Subcutaneous abdominal adipose tissue (tissue), 5 donors: ENCODE data around the gene PNPLA3.

Experiments used
- H3K27ac ChIP-seq: one replicate; pipeline ENCODE4 v1.7.0; 2013; ENCODE audit warnings: low read depth, mild to moderate bottlenecking, inconsistent platforms, low read length, moderate library complexity
- H3K27me3 ChIP-seq, 5 donors: one replicate each; pipeline ENCODE4 v1.7.0; 2013; ENCODE audit warnings: low read length in 5 of 5, inconsistent platforms in 1 of 5; ENCODE audit not compliant: control insufficient read depth in 5 of 5, insufficient read depth in 4 of 5
- H3K36me3 ChIP-seq, 5 donors: one replicate each; pipeline ENCODE4 v1.7.0; 2013; ENCODE audit warnings: low read length in 5 of 5; ENCODE audit not compliant: control insufficient read depth in 5 of 5, insufficient read depth in 5 of 5
- H3K4me1 ChIP-seq, 5 donors: one replicate each; pipeline ENCODE4 v1.7.0; 2013; ENCODE audit warnings: low read length in 5 of 5, mild to moderate bottlenecking in 3 of 5, moderate library complexity in 1 of 5; ENCODE audit not compliant: control insufficient read depth in 5 of 5, insufficient read depth in 5 of 5
- H3K4me3 ChIP-seq, 5 donors: one replicate each; pipeline ENCODE4 v1.7.0; 2013; ENCODE audit warnings: low read length in 5 of 5, low read depth in 1 of 5
- H3K9ac ChIP-seq, 5 donors: one replicate each; pipeline ENCODE4 v1.7.0; 2013; ENCODE audit warnings: low read length in 5 of 5, mild to moderate bottlenecking in 4 of 5, moderate library complexity in 3 of 5
- H3K9me3 ChIP-seq, 5 donors: one replicate each; pipeline ENCODE4 v1.7.0; 2013; ENCODE audit warnings: low read length in 5 of 5; ENCODE audit not compliant: control insufficient read depth in 5 of 5
- donor health status: healthy.
- donor health status: healthy.
- donor health status: healthy.
- donor health status: healthy.
- donor health status: healthy.

PNPLA3 gene, protein sequence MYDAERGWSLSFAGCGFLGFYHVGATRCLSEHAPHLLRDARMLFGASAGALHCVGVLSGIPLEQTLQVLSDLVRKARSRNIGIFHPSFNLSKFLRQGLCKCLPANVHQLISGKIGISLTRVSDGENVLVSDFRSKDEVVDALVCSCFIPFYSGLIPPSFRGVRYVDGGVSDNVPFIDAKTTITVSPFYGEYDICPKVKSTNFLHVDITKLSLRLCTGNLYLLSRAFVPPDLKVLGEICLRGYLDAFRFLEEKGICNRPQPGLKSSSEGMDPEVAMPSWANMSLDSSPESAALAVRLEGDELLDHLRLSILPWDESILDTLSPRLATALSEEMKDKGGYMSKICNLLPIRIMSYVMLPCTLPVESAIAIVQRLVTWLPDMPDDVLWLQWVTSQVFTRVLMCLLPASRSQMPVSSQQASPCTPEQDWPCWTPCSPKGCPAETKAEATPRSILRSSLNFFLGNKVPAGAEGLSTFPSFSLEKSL

DNA sequence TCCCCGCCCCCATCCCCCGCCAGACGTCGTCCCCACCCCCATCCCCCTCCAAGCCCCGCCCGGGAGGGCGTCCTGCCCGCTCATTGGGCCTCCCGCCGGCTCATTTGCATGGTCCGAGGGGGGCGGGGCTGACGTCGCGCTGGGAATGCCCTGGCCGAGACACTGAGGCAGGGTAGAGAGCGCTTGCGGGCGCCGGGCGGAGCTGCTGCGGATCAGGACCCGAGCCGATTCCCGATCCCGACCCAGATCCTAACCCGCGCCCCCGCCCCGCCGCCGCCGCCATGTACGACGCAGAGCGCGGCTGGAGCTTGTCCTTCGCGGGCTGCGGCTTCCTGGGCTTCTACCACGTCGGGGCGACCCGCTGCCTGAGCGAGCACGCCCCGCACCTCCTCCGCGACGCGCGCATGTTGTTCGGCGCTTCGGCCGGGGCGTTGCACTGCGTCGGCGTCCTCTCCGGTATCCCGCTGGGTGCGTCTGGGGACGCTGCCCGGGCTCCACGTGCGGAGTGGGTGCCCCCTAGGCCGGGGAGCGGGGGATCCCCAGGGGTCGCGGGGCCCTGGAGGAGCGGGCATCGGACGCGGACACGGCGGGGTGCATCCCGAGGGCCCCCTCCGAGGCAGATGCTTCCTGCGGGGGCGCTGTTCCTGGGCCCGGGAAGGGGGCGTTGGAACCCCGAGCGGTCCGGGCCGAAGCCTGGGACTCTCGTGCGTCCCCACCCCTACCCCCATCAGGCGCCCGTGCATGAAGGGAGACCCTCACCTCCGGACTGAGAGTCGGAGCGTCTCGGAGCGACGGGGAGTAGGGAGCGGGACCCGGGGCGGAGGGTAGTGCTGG is at the start of gene PNPLA3:
Gene PNPLA3 (plus strand): TSS at position 175 of the 834 bp plus-strand sequence. CDS start 107 bp downstream, at position 282.
- peaks cover 0 to 73% (median 13%) of the 10 kb centered on the region in 5 donors for H3K4me1 ChIP-seq
- peak within 1 kb of the TSS; percentile 79 for H3K27ac ChIP-seq
- peak within 1 kb of the TSS; percentile 52 to 68 (median 60) for H3K4me3 ChIP-seq
- H3K36me3 ChIP-seq: no peaks in the 10 kb centered on the region
- H3K9me3 ChIP-seq: peaks cover 0 to 3% (median 0%) of the 10 kb centered on the region in 5 donors
- peaks cover 0 to 3% (median 0%) of the 10 kb centered on the region in 5 donors for H3K27me3 ChIP-seq
- H3K9ac ChIP-seq: peak within 1 kb of the TSS in 1 of 5 donors; percentile 54

DNA sequence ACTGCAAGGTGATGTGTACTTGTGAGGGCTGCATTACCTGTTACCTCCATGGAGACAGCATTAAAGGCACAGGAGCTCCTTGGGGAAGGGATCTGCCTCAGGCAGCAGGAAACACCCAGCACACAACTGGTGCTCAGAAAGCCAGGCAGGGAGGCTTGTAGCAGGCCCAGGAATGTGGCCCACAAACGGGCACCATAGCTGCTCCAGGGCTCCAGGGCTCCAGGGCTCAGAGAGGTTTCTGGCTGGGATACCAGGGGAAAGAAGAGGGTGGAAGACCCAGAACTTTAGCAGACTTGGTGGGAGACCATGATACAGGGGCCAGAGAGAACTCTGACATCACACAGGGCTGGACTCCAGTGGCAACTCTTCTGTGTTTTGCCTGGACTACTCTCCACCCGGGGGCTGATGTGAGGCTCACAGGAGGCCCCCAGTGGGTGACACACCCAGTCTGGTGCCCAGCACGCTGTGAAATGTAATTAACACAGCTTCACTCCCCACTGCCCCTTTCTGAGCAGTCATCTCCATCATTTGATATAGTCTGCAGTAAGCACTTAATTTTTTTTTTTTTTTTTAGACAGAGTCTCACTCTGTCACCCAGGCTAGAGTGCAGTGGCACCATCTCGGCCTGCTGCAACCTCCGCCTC is 46.6 kb upstream of the PNPLA3 start:
- Histone ChIP-seq H3K27me3 (peaks cover 6 to 27% (median 13%) of the 10 kb centered on the region in 5 donors), H3K36me3 (no peaks in the 10 kb centered on the region), H3K4me3 (no peak overlapping the region), H3K9me3 (no peaks in the 10 kb centered on the region), H3K27ac (no peak overlapping the region), H3K9ac (no peak overlapping the region), H3K4me1 (no peaks in the 10 kb centered on the region)

DNA sequence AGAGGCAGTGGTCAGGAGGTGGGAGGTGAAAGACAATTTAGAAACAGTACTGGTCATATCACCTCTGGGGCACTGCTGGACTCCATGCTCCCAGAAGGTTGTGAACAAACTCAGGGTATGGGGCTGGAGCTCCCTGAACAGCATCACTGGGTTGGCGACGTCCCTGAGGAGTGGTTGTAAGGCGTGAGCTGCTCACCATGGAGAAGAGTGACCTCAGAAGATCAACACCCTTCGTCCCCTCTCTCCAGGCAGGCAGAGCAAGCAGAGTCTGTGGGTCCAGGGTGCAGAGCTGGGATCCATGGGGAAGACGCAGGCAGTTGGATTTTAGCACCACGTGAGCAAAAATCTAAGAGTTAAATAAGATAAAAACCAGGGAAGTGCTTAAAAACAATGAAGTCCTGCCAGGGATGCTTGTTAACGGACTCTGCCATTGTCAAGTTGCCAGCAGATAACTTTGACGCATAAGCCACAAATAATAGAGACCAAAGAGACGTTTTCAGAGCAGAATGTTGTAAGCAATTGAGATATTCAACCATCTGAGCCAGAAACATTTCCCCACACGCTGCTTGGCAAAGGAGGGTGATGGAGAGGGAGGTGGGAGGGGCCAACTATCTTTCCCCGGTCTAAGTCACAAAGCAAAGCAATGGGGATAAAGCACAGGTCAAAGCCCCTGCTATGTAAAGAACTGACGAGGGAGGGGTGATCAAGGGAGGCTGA is 45.4 kb upstream of the PNPLA3 start:
- Histone ChIP-seq H3K9me3 (no peaks in the 10 kb centered on the region), H3K27ac (no peak overlapping the region), H3K27me3 (peaks cover 6 to 27% (median 13%) of the 10 kb centered on the region in 5 donors)

DNA sequence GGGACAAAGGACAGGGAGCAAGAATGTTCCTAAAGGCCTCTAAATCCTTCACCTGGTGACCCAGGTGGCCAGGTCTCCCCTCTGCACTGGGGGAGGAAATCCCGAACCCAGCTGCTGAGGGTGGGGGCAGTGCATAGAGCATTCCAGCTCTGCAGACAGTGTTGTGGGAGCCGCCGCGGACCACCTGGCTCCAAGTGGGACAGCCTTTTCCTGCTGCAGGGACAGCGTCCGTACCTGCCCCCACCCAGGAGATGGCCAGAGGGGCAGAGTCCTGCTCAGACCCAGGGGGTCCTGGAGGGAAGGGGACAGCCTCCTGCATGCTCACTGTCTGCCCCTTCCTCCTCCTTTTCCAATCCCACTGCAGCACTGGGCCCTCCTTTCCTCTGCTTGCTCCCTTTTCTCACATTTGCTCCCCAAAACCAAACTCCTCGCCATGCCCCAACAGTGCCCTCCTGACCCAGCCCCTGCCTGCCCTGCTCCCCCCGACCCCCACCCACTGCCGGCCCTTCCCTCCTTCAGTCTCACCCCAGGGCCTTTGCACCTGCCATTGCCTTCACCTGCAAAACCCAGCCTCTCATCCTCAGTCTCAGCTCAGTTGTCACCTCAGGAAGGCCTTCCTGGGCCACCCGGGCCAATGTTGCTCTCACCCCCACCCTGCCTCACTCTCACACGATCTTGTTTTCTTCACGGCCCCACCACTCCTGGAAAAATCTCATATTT is 44.6 kb upstream of the PNPLA3 start:
- H3K9ac ChIP-seq: no peak overlapping the region
- H3K4me3 ChIP-seq: no peak overlapping the region

More for the DNA sequence above, 45.4 kb upstream of the PNPLA3 start:
- H3K4me3 ChIP-seq: no peak overlapping the region
- H3K36me3 ChIP-seq: no peaks in the 10 kb centered on the region
- no peaks in the 10 kb centered on the region for H3K4me1 ChIP-seq
- no peak overlapping the region for H3K9ac ChIP-seq

DNA sequence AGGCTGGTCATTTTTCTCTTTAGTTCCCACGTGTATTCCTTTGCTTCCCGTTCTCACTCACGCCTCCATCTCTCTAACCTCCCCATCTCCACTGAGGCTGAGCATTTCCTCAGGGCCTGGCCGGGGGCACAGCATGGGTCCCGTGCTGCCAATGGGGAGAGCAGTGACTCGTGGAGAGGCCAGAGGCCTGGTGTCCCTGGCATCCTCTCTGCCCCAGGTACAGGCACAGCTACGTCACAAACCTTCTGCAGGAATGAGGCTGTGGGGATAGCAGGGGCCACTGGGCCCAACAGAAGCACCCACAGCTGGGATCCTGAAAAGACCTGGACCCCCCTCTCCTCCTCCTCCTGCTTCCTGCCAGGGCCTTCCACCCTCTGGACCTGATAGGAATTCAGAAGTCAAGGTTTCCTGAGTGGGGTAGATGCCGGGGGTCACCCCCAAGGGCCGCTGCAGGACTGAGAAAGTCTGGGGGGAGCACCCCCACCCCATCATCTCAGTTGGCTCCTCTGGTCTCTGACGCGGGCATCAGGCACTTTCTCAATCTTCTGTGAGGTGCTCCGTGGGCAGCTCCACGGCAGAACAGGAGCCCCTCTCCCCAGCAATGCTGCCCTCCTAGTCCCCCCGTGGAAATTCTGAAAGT is 43.6 kb upstream of the PNPLA3 start:
- no peak overlapping the region for H3K4me3 ChIP-seq
- H3K9me3 ChIP-seq: no peaks in the 10 kb centered on the region
- no peaks in the 10 kb centered on the region for H3K4me1 ChIP-seq
- H3K36me3 ChIP-seq: no peaks in the 10 kb centered on the region
- no peak overlapping the region for H3K9ac ChIP-seq
- no peak overlapping the region for H3K27ac ChIP-seq
- H3K27me3 ChIP-seq: peaks cover 3 to 27% (median 13%) of the 10 kb centered on the region in 5 donors

More for the DNA sequence above, 44.6 kb upstream of the PNPLA3 start:
- no peaks in the 10 kb centered on the region for H3K4me1 ChIP-seq
- H3K36me3 ChIP-seq: no peaks in the 10 kb centered on the region
- H3K9me3 ChIP-seq: no peaks in the 10 kb centered on the region
- H3K27me3 ChIP-seq: peaks cover 6 to 27% (median 13%) of the 10 kb centered on the region in 5 donors
- H3K27ac ChIP-seq: no peak overlapping the region

DNA sequence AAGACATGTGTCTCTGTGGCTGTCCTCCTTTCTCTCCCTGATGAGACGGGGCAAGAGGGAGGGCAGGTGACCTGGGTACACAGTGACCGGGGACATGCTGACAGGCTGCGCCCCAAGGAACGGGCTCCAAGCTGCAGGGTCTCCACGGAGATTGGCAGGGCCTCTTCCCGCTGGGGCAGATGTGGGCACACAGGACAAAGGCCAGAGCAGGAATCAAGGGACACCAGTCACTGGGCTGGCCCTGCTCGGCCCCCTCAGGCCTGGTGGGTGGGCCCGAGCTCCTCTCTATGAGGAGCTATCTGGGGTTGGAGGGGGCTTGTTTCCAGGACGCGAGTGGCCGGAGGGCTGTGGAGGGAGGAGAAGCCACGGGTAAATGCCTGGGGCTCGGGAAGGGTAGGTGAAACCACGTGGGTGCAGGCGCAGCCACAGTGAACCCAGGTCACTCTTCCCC is 43.0 kb upstream of the PNPLA3 start:
- H3K27me3 ChIP-seq: peaks cover 3 to 27% (median 13%) of the 10 kb centered on the region in 5 donors

DNA sequence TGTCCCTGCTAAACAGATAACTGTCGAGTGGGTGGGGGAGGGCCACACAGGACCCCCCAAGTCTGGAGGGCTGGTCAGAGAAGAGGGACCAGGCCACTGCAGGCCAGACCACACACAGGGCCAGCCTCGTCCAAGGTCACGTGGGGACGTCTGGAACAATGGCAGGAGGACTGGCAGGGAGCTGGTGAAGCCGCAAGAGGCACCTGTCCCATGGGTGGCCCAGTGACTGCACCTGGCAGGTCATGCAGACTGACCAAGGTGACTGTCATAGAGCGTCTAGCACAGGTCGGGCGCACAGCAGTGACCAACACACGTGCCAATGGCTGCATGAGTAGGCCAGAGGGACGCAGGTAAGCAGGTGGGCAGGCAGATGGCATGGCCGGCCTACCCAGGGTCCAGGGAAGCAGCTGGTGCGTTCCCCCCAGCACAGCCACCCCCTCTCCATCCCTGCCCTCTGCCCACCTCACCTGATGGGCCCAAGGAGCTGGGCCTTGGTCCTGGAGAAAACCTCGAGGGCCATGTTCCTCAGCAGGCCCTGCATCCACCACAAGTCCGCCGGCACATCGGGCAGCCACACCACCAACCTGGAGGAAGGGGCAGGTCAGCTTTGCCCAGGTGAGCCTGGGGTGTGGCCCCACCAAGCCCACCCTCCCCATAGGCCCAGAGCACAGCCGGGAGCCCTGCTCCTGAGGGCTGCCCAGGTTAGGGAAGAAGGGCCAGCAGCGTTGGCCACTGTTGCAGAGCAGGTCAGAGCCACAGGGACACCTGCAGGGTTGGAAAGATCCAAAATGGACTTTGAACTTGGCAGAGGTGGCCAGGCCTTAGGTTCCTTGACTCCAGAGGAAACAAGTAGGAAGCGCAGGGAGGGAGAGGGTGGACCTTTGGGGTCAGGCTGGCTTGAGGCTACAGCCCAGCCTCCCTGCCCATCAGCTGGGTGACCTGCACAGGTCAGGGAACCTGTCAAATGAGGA is 42.2 kb upstream of the PNPLA3 start:
- Histone ChIP-seq H3K27ac (no peak overlapping the region), H3K9ac (no peak overlapping the region), H3K9me3 (no peaks in the 10 kb centered on the region), H3K4me3 (no peak overlapping the region), H3K27me3 (peaks cover 3 to 22% (median 10%) of the 10 kb centered on the region in 5 donors), H3K36me3 (no peaks in the 10 kb centered on the region), H3K4me1 (no peaks in the 10 kb centered on the region)

More for the DNA sequence above, 43.0 kb upstream of the PNPLA3 start:
- H3K4me1 ChIP-seq: no peaks in the 10 kb centered on the region
- no peak overlapping the region for H3K27ac ChIP-seq
- H3K9ac ChIP-seq: no peak overlapping the region
- no peaks in the 10 kb centered on the region for H3K36me3 ChIP-seq
- no peak overlapping the region for H3K4me3 ChIP-seq
- H3K9me3 ChIP-seq: no peaks in the 10 kb centered on the region
